Activated naive CD8-positive, alpha-beta T cell treated with anti-CD3 and anti-CD28 coated beads, Interleukin-2, amount 50 U/mL, for 16 hours (primary cell): ENCODE measurements around the gene ZNF326.
"Not testable (repeated sequence)": the region's sequence is repeated elsewhere in the genome, so short reads cannot be mapped to it uniquely, and the experiment has no call there.

Source experiments
- DNase-seq: peaks from one replicate; pipeline ENCODE4 v3.0.0-alpha.2; 2020; ENCODE audit warnings: low read depth, low spot score

Gene ZNF326

DNA sequence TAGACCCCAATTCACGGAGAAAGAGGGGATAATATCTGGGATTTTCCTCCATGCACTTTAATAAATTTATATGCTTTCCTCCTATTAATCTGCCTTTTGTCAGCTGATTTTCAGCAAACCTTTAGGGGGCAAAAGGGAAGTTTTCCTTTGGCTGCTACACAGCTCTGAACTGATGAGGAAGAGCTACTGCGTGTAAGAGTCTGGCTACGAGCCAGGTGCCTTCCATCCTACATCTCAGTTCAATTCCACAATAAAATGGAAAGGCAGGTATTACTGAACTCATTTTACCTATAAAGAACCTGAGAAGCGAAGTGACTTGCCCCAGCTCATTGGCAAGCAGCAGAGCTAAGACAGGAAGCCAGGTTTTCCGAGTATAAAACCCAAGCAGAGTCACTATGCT is 28.3 kb upstream of the ZNF326 start:
- no peak for DNase-seq

DNA sequence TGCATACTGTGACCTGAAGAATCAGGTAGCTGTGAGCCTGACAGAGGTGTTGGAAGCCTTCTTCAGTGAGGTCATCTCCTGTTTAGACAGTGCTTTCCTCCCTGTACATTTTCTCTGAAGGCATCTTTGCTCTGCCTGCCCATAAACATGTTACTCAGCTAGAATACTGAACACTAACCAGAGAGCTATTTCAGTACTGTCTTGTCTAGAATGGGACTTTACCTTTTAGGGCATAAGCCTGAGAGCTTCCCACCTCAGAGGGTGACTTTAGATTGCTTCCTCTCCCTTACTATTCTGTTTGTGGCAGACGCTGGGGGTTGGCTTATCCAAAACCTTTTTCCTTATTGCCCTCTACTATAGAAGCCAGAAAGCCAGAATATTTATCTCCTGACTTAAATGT is 23.3 kb upstream of the ZNF326 start:
- no peak for DNase-seq

DNA sequence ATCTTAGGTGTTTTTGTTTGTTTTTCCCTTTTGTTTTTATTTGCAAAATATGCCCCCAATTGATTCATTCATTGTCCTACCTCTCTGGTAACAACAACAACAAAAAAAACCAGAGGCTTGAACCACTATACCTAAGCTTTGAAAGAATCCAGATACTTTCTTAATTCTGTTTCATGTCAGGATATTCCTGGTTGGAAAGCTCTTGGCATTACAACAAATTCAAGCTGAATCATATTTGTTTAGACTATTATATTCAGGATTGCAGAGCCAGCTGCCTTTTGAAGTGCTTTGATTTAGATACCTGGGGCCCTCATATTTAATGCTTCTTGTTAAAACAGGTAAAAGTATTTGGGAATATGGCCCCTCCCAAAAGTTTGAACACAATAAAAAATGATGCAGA is 22.9 kb upstream of the ZNF326 start:
- DNase-seq, result no peak

DNA sequence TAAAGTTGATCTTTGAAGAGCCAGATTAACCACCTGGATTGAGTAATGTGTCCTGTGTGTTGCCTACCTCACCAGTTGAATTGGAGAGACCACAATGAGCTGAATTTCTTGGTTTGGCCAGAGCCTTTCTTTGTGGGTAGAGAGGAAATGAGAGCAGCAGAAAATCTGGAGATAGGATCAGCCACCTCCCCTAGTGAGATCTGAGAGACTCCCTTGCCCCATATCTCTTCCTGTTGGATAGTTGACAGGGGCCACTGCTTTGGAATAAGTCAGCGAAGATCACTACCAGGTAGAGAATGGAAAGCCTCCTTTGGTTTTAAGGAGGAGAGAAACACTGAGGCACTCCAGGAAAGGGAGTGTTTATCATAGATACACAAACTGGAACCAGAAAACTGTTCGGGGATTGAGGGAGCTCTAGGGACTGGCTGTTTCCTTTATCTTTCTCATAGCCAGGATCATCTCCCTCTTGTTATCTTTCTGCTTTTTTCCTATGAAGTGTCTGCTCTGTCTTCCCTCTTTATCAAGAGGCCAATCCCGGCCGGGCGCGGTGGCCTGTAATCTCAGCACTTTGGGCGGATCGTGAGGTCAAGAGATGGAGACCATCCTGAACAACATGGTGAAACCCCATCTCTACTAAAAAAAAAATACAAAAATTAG is 21.3 kb upstream of the ZNF326 start:
- DNase-seq, result no peak

DNA sequence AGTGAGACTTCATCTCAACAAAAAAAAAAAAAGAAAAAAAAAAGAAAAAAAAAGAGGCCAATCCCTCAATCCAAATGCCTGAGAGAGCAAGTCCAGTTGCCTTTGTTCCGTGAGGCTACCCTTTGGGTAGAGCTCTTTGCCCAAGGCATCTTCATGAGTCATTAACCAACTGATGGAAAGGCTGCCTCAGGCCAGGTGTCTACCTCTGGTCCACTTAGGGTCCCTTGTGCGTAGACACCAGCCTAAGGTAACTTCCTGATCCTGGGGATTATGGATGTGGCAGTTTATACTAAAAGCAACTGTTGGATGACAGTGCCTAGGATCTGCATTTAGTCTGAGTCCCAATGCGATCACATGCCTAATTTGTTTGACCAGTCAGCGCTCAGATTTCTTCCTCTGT is 20.7 kb upstream of the ZNF326 start:
- DNase-seq, result no peak

DNA sequence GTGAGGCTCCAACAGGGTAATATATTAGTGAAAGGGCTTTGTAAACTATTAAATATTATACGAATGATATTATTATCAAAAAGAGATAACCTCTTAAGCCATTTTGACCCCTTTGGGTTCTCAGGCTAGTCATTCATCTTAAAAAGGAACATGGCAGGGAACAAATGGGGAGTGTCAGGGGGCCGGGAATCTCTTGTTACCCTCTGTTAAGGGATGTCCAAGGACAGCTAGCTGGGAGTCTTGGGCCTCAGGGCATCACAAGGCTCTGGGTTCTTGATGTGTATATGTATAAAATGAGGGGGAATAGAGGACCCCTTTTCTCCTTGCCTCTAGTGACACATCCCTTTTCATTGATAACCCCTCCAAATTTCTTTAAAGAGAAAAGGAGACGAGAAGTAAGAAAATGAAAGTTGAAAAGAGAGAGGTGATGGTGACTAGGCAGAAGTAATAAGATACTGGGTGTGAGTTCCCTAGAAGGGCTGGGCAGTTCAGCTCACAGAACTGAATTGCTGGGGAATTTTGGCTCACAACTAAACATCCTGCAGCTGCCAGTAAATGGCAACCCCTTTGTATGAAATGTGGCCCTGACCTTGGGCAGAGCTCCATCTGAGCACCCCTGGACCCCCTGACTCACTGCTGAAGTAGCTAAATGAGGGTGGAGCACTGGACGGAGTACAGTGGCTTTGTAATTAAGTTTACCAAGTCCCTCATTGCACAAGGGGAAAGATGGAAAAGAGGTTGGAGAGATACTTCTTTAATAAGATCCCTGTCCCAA is 20.0 kb upstream of the ZNF326 start:
- DNase-seq, result no peak

DNA sequence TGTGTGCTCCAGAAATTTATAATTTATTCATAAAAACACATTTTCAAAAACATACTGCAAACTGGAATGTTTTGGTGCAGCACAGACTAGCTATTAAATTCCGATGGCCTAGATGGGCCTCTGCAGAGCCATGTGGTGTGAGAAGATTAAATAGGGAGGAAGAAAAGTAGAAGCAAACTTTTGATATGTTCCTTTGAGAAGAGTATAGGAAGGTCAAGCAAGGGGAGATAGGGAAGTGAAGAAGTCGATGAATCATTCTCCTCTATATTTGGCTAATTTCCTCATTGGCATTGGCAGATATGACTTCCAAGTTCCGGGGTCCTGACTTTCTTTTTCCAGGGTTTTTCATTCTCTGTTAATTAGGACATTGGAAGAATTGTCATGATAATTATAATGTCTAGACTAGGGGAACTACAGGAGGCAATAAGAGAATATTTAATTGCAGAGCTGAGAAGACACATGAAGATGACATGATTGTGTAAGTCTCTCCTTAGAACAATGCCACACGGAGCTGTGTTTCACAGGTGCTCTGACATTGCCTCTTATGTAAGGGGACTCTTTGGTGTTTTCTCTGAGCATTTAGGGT is 19.3 kb upstream of the ZNF326 start:
- DNase-seq, result no peak

DNA sequence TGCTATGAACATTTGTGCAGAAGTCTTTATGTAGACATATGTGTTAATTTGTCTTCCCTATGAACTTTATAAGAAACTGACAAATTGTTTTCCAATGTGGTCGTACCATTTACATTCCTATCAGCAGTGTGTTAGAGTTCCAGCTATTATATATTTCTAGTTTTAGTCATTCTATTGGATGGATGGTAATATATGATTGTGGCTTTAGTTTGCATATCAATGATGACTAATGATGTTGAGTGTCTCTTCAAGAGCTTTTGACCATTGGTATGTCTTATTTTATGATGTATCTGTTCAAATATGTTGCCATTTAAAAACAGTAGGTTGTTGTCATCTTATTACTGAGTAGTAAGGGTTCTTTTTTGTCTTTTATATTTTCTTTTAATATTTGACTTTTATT is 16.2 kb upstream of the ZNF326 start:
- DNase-seq, result no peak

DNA sequence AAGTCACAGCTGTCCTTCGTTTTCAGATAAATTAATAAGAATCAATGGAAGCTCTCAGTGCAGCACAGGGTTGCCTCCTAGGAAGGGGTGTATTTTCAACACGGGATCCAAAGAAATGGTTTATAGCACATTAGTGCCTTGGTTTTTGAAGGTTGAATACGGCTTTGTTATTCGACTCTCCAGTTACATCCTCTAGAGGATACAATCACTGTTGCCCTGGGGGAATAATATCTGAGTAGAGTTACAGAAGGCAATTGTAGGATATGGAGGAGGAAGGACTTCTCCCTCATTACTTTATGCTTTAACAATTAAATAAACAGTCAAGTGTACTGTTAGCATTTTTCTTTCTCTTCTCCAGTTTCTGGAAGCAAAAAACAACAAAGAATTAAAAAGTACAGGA is 14.3 kb upstream of the ZNF326 start:
- no peak for DNase-seq

DNA sequence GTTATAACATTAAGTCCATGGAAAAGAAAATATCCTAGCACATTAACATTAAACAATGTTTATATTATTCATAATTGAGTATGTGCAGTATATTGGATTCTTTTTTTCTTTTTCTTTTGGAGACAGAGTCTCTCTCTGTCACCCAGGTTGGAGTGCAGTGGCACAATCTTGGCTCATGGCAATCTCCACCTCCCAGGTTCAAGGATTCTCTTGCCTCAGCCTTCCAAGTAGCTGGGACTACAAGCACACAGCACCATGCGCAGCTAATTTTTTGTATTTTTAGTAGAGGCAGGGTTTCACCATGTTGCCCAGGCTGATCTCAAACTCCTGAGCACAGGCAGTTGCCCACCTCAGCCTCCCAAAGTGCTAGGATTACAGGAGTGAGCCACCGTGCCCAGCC is 12.1 kb upstream of the ZNF326 start:
- not testable (repeated sequence) for DNase-seq

DNA sequence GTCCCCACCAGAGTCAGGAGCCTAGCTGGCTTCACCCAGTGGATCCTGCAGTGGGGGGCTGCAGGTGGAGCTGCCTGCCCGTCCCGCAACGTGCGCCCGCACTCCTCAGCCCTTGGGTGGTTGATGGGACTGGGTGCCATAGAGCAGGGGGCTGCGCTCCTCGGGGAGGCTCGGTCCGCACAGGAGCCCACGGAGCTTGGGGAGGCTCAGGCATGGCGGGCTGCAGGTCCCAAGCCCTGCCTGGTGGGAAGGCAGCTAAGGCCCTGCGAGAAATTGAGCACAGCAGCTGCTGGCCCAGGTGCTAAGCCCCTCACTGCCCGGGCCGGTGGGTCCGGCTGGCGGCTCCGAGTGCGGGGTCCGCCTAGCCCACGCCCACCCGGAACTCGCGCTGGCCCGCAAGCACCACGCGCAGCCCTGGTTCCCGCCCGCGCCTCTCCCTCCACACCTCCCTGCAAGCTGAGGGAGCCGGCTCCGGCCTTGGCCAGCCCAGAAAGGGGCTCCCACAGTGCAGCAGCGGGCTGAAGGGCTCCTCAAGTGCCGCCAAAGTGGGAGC is 10.3 kb upstream of the ZNF326 start:
- DNase-seq, result not testable (repeated sequence)

DNA sequence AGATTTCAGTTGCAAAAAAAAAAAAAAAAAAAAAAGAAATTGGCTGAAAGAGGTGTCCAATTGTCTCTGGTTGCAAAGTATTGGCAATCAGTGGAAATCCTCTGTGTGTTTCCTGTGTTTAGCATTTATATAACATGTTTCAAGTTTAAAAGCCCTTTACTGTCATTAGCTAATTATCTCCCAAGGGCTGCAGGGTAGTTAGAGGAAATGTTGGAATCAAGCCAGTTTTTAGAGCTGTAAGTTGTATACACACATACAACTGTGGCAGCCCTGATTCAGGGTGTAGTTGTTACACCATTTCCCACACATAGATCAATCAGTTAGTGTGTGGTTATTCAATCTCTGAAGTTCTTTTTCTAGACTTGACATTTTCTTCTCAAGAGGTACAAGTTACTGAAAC is 8.9 kb upstream of the ZNF326 start:
- no peak for DNase-seq

DNA sequence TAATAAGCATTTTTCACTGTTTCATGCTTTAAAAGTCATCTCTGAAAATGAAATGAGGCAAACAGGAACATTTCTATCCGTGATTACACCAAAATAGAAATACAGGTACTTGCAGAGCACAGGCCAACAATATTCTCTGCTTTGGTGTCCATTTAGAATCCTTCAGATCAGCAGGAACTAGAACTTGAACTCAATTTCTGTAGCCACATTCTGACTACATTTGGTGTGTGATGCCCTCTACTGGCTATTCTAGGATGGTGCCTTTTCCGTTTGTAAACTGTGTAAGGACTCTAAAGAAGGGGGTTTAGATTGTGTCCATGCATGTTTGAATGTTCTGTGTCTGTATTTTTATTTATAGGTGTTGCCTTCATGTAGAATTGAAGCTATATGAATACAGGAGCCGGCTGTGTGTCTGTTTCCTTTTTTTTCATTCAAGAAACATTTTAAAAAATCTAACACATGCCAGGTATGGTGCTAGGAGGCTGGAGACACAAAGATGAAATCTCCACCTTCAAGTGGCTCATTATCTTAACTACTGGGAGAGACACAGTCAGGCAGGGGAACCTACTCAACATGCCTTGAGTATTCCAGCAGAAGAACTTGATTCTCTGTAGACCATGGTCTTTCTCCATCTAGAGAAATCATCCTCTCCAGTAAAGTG is 7.6 kb upstream of the ZNF326 start:
- peak; percentile 8 for DNase-seq

DNA sequence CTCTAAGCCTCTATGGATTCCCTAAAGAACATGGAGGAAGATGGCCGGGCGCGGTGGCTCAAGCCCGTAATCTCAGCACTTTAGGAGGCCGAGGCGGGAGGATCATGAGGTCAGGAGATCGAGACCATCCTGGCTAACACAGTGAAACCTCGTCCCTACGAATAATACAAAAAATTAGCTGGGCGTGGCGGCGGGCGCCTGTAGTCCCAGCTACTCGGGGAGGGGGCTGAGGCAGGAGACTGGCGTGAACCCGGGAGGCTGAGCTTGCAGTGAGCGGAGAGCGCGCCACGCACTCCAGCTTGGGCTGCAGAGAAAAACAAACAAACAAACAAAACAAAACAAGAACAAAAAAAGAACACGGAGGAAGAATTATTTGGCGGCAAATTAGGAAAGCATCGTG is 5.8 kb upstream of the ZNF326 start:
- DNase-seq, result no peak

DNA sequence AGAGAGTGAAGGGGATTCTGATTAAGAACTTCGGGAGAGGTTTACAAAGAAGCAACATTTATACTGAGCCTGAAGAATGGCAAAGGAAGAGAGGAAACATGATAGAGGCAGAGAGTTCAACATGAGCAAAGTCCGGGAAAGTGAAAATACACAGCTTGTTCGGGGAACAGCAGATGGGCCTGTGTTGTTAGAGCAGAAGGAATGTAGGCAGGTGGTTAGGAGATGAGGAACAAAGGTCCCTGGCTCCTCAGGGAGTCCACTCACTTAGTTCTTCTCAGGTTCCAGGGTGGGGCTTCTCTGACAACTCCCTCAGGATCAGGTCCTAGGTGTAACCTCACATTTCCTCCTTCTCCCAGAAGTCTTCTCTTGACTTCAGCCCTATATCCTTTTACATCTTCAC is 5.1 kb upstream of the ZNF326 start:
- no peak for DNase-seq

DNA sequence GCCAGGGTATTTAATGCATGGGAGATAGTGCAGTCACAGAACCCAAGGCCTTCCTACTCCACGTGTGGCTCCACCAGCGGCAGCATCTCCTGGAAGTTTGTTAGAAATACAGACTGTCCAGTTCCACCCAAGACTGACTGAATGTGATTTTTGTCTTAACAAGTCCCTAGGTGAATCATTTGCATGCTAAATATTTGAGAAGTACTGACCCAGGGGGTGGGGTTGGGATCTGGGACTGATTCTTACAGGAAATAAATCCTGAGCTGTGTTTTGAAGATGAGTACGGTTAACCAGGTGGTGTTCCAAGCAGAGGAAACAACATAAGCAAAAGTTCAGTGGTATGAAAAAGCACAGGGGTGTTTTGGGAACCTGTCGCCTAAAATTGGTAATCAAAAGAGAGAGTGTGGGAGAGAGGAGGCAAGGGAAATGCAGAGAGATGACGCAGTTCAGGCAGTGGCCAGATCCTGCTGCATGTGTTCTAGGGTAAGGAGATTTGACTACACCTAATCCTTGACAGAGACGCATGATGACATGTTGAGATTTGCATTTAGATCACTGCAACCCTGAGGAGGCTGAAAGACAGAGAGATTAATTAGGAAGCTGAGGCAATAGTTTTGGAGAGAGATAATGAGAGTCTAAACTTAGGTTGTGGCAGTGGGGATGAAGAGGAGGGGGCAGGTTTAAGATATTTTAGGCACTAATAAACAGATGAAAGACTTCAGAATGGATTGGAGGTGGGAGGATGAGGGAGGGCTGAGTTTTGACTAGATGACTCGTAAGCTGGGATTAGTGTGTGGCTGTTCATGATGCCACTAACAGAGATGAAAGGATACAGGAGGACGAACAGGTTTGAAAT is 3.7 kb upstream of the ZNF326 start:
- no peak for DNase-seq

DNA sequence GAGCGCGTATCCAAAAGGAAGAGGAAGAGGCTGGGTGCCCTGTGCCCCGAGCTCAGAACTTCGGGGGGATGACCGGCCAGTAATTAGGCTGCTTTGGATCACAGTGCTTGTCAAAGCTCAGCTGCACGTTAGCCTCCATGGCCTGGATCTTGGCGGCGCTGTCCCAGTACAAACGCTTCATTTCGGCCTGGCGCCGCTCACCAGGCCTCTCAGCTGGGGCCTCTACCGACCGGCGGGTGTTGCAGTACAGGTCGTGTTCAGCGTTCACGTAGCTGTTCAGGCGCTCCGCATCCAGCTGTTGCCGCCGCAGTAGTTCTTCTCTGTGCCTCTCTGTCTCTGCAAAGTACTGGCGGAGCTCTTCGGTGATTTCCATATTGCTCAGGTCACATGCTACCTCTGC is 1.4 kb upstream of the ZNF326 start:
- no peak for DNase-seq

DNA sequence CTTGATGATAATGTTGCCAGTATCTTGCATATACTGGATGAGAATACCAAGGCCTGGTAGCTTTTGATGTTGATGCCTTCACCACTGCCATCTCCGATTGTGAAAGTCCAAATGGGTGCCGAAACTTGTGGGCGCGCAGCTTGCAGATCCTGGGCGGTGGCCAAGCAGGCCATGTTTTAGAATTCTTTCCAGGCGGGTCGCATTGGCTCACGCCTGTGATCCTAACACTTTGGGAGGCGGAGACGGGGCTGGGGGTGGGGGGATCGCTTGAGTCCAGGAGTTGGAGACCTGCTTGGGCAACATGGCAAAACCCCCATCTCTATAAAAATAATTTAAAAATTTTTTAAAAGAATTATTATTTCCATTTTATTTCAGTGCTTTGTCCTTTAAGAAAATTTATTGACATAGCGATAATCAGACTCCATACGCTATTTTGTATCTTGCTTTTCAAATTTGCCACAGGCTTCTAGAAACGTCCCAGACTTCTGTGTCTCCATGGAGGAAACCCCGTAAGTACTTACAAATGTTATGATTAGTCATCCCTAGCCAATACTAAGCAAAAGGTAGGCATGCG is 592 bp upstream of the ZNF326 start:
- no peak for DNase-seq

DNA sequence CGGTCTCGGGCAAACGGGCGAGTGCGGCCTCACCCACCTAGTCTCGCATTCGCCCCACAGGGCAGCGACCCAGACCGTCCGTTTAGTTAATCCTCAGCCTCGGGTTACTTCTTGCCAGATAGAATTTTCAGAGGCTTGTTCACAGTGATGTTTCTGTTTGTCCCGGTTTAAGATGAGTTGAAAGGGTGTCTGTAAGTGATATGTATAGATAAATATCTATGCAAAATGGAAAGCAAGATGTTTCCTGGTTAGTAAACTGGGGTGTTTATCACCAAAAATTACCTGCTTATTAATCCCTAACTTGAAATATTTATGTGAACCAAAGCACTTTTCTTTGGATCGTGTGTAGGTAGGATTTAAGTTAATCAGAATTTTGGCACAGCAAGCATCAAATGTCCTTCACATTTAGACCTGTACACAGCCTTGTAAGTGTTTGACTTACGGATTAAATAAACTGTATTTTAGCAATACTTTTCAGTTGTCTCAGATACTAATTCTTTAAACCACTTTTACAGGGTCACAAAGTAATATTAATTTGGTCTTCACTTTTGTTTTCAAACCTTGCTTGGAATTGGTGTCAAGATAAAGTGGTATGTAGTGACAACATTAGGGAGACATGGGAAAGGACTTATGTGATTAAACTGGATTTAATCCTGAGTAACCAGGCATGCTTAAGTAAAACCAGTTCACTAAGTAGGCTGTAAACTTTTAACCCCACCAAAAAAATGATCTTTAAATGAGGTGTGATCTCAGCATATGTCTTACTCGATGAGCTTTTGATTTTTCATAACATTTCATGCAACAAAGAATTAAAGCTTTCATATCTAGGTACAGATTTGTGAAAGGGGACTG is 914 bp downstream of the ZNF326 start:
- DNase-seq, result no peak

DNA sequence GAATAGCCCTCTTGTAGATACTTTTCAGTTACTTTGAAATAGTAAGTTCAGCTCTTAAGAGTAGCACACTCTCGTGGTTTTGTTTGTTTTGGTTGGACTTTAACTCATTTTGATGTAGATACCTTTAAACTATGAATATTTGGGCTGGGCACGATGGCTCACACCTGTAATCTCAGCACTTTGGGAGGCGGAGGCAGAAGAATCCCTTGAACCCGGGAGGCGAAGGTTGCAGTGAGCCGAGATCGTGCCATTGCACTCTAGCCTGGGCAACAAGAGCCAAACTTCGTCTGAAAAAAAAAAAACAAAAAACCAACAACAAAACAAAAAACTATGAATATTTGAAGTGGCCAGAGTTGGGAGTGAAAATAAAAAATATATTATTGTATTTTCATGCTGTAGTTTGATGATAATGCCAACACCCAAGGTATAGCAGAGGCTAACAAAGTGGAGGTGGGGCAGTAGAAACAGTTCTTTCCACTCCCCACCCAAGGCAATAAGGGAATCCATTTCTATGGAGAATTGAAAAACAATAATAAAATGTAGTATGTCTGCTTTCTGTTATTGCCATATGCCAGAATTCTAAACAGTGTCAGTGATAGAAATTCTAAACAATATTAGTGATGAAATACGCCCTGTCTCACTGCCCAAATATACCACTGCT is 1.7 kb downstream of the ZNF326 start:
- no peak for DNase-seq
